B cell (primary cell): ENCODE measurements around the gene RELB. TPM values are rescaled to one million over a fixed set of nuclear protein-coding genes. Genes with fewer than 3 reads are reported as not detected.

Experiments
- ATAC-seq: fragments of 200-7000 bp; cut with Tn5 transposase; one replicate; pipeline ENCODE4 v1.10.0; 2021; ENCODE audit warnings: low read depth, mild to moderate bottlenecking, moderate number of reproducible peaks, moderate library complexity
- CTCF ChIA-PET: fragments of 350-600 bp; sonication (Branson Sonifier 250); formaldehyde crosslinking; loops from one replicate; lab custom pipeline; 2021; ENCODE audit warnings: antibody characterized with exemption, inconsistent platforms; lab: Charles Lee
- POLR2A ChIA-PET: fragments of 350-600 bp; sonication (Branson Sonifier 250); formaldehyde crosslinking; loops from one replicate; lab custom pipeline; 2021; ENCODE audit warnings: antibody characterized with exemption; lab: Charles Lee
- DNase-seq: peaks from one replicate; pipeline ENCODE4 v3.0.0; 2013
- H2AFZ ChIP-seq: 2 replicates; pipeline ENCODE4 v1.6.1; 2012; ENCODE audit warnings: mild to moderate bottlenecking, low read depth, low read length; ENCODE audit not compliant: insufficient read depth, poor library complexity, severe bottlenecking
- H3K27ac ChIP-seq, 2 donors: 1 replicate in 1 of 2; 2 replicates in 1 of 2; pipeline ENCODE4 v1.5.1; 2012 to 2013; ENCODE audit warnings: low read length in 2 of 2, mild to moderate bottlenecking in 2 of 2, moderate library complexity in 1 of 2
- H3K27me3 ChIP-seq, 4 experiments: fragments of 200-600 bp in 1 of 4; sonication (generic) in 1 of 4; replicated peaks in 1 of 4; 1 replicate in 2 of 4; 2 replicates in 2 of 4; pipeline versions ENCODE4 v1.6.1 to v1.7.0; 2013 to 2016; ENCODE audit warnings: low read length in 3 of 4, mild to moderate bottlenecking in 2 of 4, mixed read lengths in 1 of 4, moderate library complexity in 1 of 4; ENCODE audit not compliant: insufficient read depth in 4 of 4, control insufficient read depth in 3 of 4; ENCODE audit errors: control extremely low read depth in 1 of 4
- H3K36me3 ChIP-seq, 2 experiments: replicated peaks in 1 of 2; 1 replicate in 1 of 2; 2 replicates in 1 of 2; pipeline versions ENCODE4 v1.6.1 to v1.7.1; 2013; ENCODE audit warnings: low read length in 1 of 2; ENCODE audit not compliant: insufficient read depth in 2 of 2, control insufficient read depth in 1 of 2; ENCODE audit errors: control extremely low read depth in 1 of 2, extremely low read depth in 1 of 2
- H3K4me1 ChIP-seq, 2 donors: fragments of 200-600 bp in 1 of 2; sonication (generic) in 1 of 2; 1 replicate in 1 of 2; 2 replicates in 1 of 2; pipeline versions ENCODE4 v1.5.1 to v1.6.1; 2013 to 2017; ENCODE audit warnings: low read length in 2 of 2; ENCODE audit not compliant: control insufficient read depth in 2 of 2, insufficient read depth in 2 of 2
- H3K4me2 ChIP-seq: replicated peaks from 2 replicates; pipeline ENCODE3; 2012; ENCODE audit warnings: mild to moderate bottlenecking, low read depth, low read length; ENCODE audit not compliant: poor library complexity, severe bottlenecking
- H3K4me3 ChIP-seq, 5 experiments: fragments of 200-600 bp in 1 of 5; sonication (generic) in 1 of 5; 1 replicate in 3 of 5; 2 replicates in 2 of 5; pipeline versions ENCODE4 v1.5.1 to v1.7.0; 2011 to 2016; ENCODE audit warnings: low read length in 4 of 5, mild to moderate bottlenecking in 4 of 5, low read depth in 2 of 5, control low read depth in 1 of 5, moderate library complexity in 1 of 5; ENCODE audit not compliant: insufficient read depth in 1 of 5; ENCODE audit errors: control extremely low read depth in 1 of 5, extremely low read depth in 1 of 5
- H3K79me2 ChIP-seq: fragments of 200-600 bp; sonication (generic); one replicate; pipeline ENCODE4 v1.6.0; 2016; ENCODE audit warnings: low read length; ENCODE audit not compliant: control insufficient read depth, insufficient read depth
- H3K9ac ChIP-seq: fragments of 200-600 bp; sonication (generic); 2 replicates; pipeline ENCODE4 v1.6.1; 2017; ENCODE audit warnings: mild to moderate bottlenecking, low read length, moderate library complexity
- H3K9me3 ChIP-seq, 3 donors: one replicate each; pipeline versions ENCODE4 v1.6.1 to v1.7.1; 2013; ENCODE audit warnings: low read length in 2 of 3; ENCODE audit not compliant: control insufficient read depth in 2 of 3, insufficient read depth in 1 of 3; ENCODE audit errors: control extremely low read depth in 1 of 3
- H4K20me1 ChIP-seq: 2 replicates; pipeline ENCODE4 v1.6.0; 2012; ENCODE audit warnings: mild to moderate bottlenecking, low read length; ENCODE audit not compliant: insufficient read depth, control insufficient read depth, poor library complexity, severe bottlenecking
- H3K27ac Mint-ChIP-seq: one replicate; pipeline ENCODE4 v1.8.0; 2021; ENCODE audit warnings: mixed read lengths
- H3K27me3 Mint-ChIP-seq: one replicate; pipeline ENCODE4 v1.8.0; 2021; ENCODE audit warnings: mixed read lengths
- H3K4me1 Mint-ChIP-seq: one replicate; pipeline ENCODE4 v1.8.0; 2021; ENCODE audit warnings: mixed read lengths
- H3K4me3 Mint-ChIP-seq: one replicate; pipeline ENCODE4 v1.8.0; 2021; ENCODE audit warnings: mixed read lengths
- H3K9me3 Mint-ChIP-seq: one replicate; pipeline ENCODE4 v1.8.0; 2022; ENCODE audit warnings: mixed read lengths; ENCODE audit not compliant: insufficient read depth
- CTCF ChIP-seq: fragments of 200-600 bp; IDR thresholded peaks from one replicate; pipeline ENCODE4 v1.8.0; 2022; ENCODE audit warnings: antibody characterized with exemption, mild to moderate bottlenecking
- EZH2 ChIP-seq: IDR thresholded peaks from 2 replicates; pipeline ENCODE4 v1.6.1; 2012; ENCODE audit warnings: borderline replicate concordance, low read depth, mild to moderate bottlenecking, moderate library complexity, low read length; ENCODE audit not compliant: insufficient read depth, poor library complexity, severe bottlenecking
- WGBS: methylation state at CpG from one replicate; pipeline ENCODE4 v1.1.5; 2013; ENCODE audit warnings: missing lambda C conversion rate; ENCODE audit not compliant: insufficient coverage; 5-methylcytosine and 5-hydroxymethylcytosine counted together
- intact Hi-C: fragments of 100-400 bp; cut with micrococcal nuclease; formaldehyde crosslinking; loops from one replicate; pipeline ENCODE4 v1.10.0; 2022
- polyA plus RNA-seq: library from polyadenylated mRNA; depleted of rRNA; stranded (reverse); fragments of >200 nt; gene quantifications from 2 replicates; pipeline ENCODE4 v1.2.3, GENCODE V29; 2012
- small RNA-seq: library from RNA; depleted of rRNA; stranded (forward); fragments of <200 nt; gene quantifications from one replicate; pipeline ENCODE3, GENCODE V24; 2012; ENCODE audit warnings: low replicate concordance, low read depth; ENCODE audit not compliant: insufficient read length
- total RNA-seq, 2 donors: library from RNA; stranded (reverse); fragments of 120-200 nt in 1 of 2; gene quantifications; 1 replicate in 1 of 2; 2 replicates in 1 of 2; pipeline versions ENCODE4 v1.2.3 to v1.2.4, GENCODE V29; 2013 to 2022

Gene RELB
- total and polyA plus RNA-seq, 2 donors (not counting 1 experiment from before 2014, with no cell fraction given) = 63.8 to 106 TPM

- peaks cover 2 to 28% of the 10 kb centered on the region in 2 experiments for H3K36me3 ChIP-seq
Observed at GRCh38 chr19:45086480-45086879, 85.2 kb downstream of the RELB start.

DNA sequence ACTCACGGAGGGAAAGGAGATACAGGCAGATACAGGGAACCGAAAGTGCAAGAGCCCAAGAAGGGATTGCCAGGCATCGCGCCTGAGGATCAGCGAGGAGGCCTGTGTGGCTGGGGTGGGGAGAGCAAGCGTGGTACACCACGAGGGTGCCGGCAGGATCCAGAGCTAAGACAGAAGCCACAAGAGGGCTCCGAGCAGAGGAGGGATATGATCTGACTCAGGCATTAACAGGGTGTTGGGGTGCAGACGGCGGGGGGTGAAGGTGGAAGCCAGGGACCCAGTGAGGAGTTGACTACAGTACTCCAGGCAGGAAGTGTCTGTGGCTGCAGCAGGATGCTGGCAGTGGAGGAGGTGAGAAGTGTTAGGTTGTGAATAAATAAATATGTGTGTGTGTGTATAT lies 86.3 kb downstream of the RELB start:
- intact Hi-C loops = no loop called here
- H3K27ac Mint-ChIP-seq = peak overlapping the region; percentile 72
- DNase-seq (no peak), ATAC-seq (no peak)
- ChIA-PET POLR2A (no interaction called here), CTCF (no interaction called here)
- Histone ChIP-seq H3K79me2 (peaks cover 62% of the 10 kb centered on the region), H3K36me3 (peaks cover 2 to 18% of the 10 kb centered on the region in 2 experiments), H3K27me3 (no peaks in the 10 kb centered on the region), H4K20me1 (peaks cover 8% of the 10 kb centered on the region), H3K9ac (no peak overlapping the region), H3K4me2 (peak overlapping the region; percentile 28), H3K4me3 (no peak overlapping the region), H3K4me1 (peaks cover 6 to 21% of the 10 kb centered on the region in 2 donors), H2AFZ (no peak overlapping the region), H3K9me3 (peaks cover 0 to 8% (median 0%) of the 10 kb centered on the region in 3 donors), H3K27ac (peak overlapping the region in 1 of 2 donors; percentile 56)
- WGBS = 20% methylated on average over 11 of the region's 11 CpGs
- TF ChIP-seq EZH2 (no peak), CTCF (no peak)
- no peak overlapping the region for H3K4me3 Mint-ChIP-seq
- peaks cover 31% of the 10 kb centered on the region for H3K4me1 Mint-ChIP-seq
- H3K9me3 Mint-ChIP-seq = peaks cover 3% of the 10 kb centered on the region
- no peaks in the 10 kb centered on the region for H3K27me3 Mint-ChIP-seq

More at GRCh38 chr19:45086480-45086879, 85.2 kb downstream of the RELB start:
- intact Hi-C loops = no loop called here
- ChIA-PET POLR2A (no interaction called here), CTCF (no interaction called here)
- Histone ChIP-seq H3K27ac (no peak overlapping the region), H3K4me2 (no peak overlapping the region), H3K9ac (no peak overlapping the region), H2AFZ (no peak overlapping the region), H3K27me3 (no peaks in the 10 kb centered on the region), H3K79me2 (peaks cover 69% of the 10 kb centered on the region), H3K4me1 (peaks cover 6 to 18% of the 10 kb centered on the region in 2 donors), H3K9me3 (peaks cover 0 to 7% (median 0%) of the 10 kb centered on the region in 3 donors), H3K4me3 (no peak overlapping the region), H4K20me1 (peaks cover 8% of the 10 kb centered on the region)
- DNase-seq = no peak
- no peak overlapping the region for H3K4me3 Mint-ChIP-seq
- no peaks in the 10 kb centered on the region for H3K27me3 Mint-ChIP-seq
- peak overlapping the region; percentile 53 for H3K27ac Mint-ChIP-seq
- TF ChIP-seq EZH2 = no peak
- peaks cover 3% of the 10 kb centered on the region for H3K9me3 Mint-ChIP-seq
- no peak for ATAC-seq
- H3K4me1 Mint-ChIP-seq = peaks cover 30% of the 10 kb centered on the region
- no CpG with 5 or more reads among the region's 4 CpGs for WGBS

Small RNA genes lying within 50 kb of the gene (small RNA-seq; reads per million reads assigned to genes)
- gene RNU6-611P = not detected

Other genes starting within 250 kb of the RELB start
- gene CBLC, start 223.6 kb upstream of the RELB start, total RNA-seq = not detected in 2 replicates
- not detected in 2 replicates for gene CBLC, start 223.6 kb upstream of the RELB start, polyA plus RNA-seq
- gene BCAM, start 192.4 kb upstream of the RELB start, total RNA-seq = not detected in 2 replicates
- not detected in 2 replicates for gene BCAM, start 192.4 kb upstream of the RELB start, polyA plus RNA-seq
- gene NECTIN2, start 155.2 kb upstream of the RELB start, total RNA-seq = 0.32 TPM in 1 of 2 replicates, not detected in the other
- 0.15 and 1.0 TPM in 2 replicates for gene NECTIN2, start 155.2 kb upstream of the RELB start, polyA plus RNA-seq
- 31.1 and 32.5 TPM in 2 replicates for gene TOMM40, start 110.2 kb upstream of the RELB start, total RNA-seq
- 25.9 and 30.9 TPM in 2 replicates for gene TOMM40, start 110.2 kb upstream of the RELB start, polyA plus RNA-seq
- 0.44 and 0.74 TPM in 2 replicates for gene APOE, start 95.7 kb upstream of the RELB start, total RNA-seq
- 2.8 and 5.2 TPM in 2 replicates for gene APOE, start 95.7 kb upstream of the RELB start, polyA plus RNA-seq
- gene APOC1, start 86.9 kb upstream of the RELB start, total RNA-seq = not detected in 2 replicates
- gene APOC1, start 86.9 kb upstream of the RELB start, polyA plus RNA-seq = not detected in 2 replicates
- not detected in 2 replicates for gene APOC4, start 59.2 kb upstream of the RELB start, total RNA-seq
- not detected in 2 replicates for gene APOC4, start 59.2 kb upstream of the RELB start, polyA plus RNA-seq
- gene APOC2, start 55.4 kb upstream of the RELB start, total RNA-seq = not detected in 2 replicates
- not detected in 2 replicates for gene APOC2, start 55.4 kb upstream of the RELB start, polyA plus RNA-seq
- gene CLPTM1, start 46.1 kb upstream of the RELB start, total RNA-seq = 121 and 123 TPM in 2 replicates
- gene CLPTM1, start 46.1 kb upstream of the RELB start, polyA plus RNA-seq = 129 and 136 TPM in 2 replicates
- 277 and 285 TPM in 2 replicates for gene CLASRP, start 37.6 kb downstream of the RELB start, total RNA-seq
- gene CLASRP, start 37.6 kb downstream of the RELB start, polyA plus RNA-seq = 234 and 299 TPM in 2 replicates
- gene ZNF296, start 75.0 kb downstream of the RELB start, total RNA-seq = 29.8 and 30.2 TPM in 2 replicates
- gene ZNF296, start 75.0 kb downstream of the RELB start, polyA plus RNA-seq = 13.3 and 21.9 TPM in 2 replicates
- 38.2 and 43.0 TPM in 2 replicates for gene GEMIN7, start 77.8 kb downstream of the RELB start, total RNA-seq
- gene GEMIN7, start 77.8 kb downstream of the RELB start, polyA plus RNA-seq = 71.9 and 89.4 TPM in 2 replicates
- 28.1 and 37.3 TPM in 2 replicates for gene PPP1R37, start 91.7 kb downstream of the RELB start, total RNA-seq
- 20.1 and 20.7 TPM in 2 replicates for gene PPP1R37, start 91.7 kb downstream of the RELB start, polyA plus RNA-seq
- 0.27 TPM in 1 of 2 replicates, not detected in the other for gene NKPD1, start 159.5 kb downstream of the RELB start, total RNA-seq
- 0.36 and 1.0 TPM in 2 replicates for gene NKPD1, start 159.5 kb downstream of the RELB start, polyA plus RNA-seq
- gene TRAPPC6A, start 176.8 kb downstream of the RELB start, total RNA-seq = 40.3 and 48.2 TPM in 2 replicates
- gene TRAPPC6A, start 176.8 kb downstream of the RELB start, polyA plus RNA-seq = 56.0 and 79.0 TPM in 2 replicates
- gene BLOC1S3, start 177.3 kb downstream of the RELB start, total RNA-seq = 21.1 and 31.8 TPM in 2 replicates
- 5.2 and 7.2 TPM in 2 replicates for gene BLOC1S3, start 177.3 kb downstream of the RELB start, polyA plus RNA-seq
- not detected in 2 replicates for gene EXOC3L2, start 243.9 kb downstream of the RELB start, total RNA-seq
- gene EXOC3L2, start 243.9 kb downstream of the RELB start, polyA plus RNA-seq = not detected in 2 replicates
- gene MARK4, start 249.8 kb downstream of the RELB start, total RNA-seq = 36.2 and 37.6 TPM in 2 replicates
- gene MARK4, start 249.8 kb downstream of the RELB start, polyA plus RNA-seq = 11.7 and 13.5 TPM in 2 replicates